Calu3 (cell line): Measurements from ENCODE around the gene MINDY4. TPM values are rescaled to one million over a fixed set of nuclear protein-coding genes. Genes with fewer than 3 reads are reported as not detected.

Experiments
- BruUV-seq: library from RNA; stranded (reverse); fragments of 400-500 nt; replicated peaks from 2 replicates; lab custom pipeline; 2021; lab: Mats Ljungman, UMichigan
- CTCF ChIA-PET: fragments of 300-600 bp; sonication (Branson Sonifier 250); formaldehyde crosslinking; loops from one replicate; lab custom pipeline; 2022; ENCODE audit warnings: antibody characterized with exemption; lab: Charles Lee
- DNase-seq: peaks from one replicate; pipeline ENCODE4 v3.0.0; 2022
- H3K27ac Mint-ChIP-seq: one replicate; pipeline ENCODE4 v1.8.0; 2022; ENCODE audit warnings: mixed read lengths; ENCODE audit not compliant: unreplicated experiment
- H3K27me3 Mint-ChIP-seq: one replicate; pipeline ENCODE4 v1.8.0; 2022; ENCODE audit warnings: mixed read lengths; ENCODE audit not compliant: unreplicated experiment
- H3K36me3 Mint-ChIP-seq: one replicate; pipeline ENCODE4 v1.8.0; 2022; ENCODE audit warnings: mild to moderate bottlenecking, moderate library complexity, mixed read lengths; ENCODE audit not compliant: insufficient read depth, unreplicated experiment
- H3K4me1 Mint-ChIP-seq: one replicate; pipeline ENCODE4 v1.8.0; 2022; ENCODE audit warnings: mild to moderate bottlenecking, low read depth, mixed read lengths; ENCODE audit not compliant: unreplicated experiment
- H3K4me3 Mint-ChIP-seq: one replicate; pipeline ENCODE4 v1.8.0; 2022; ENCODE audit warnings: mild to moderate bottlenecking, low read depth, moderate library complexity, mixed read lengths; ENCODE audit not compliant: unreplicated experiment
- H3K9me3 Mint-ChIP-seq: one replicate; pipeline ENCODE4 v1.8.0; 2022; ENCODE audit warnings: low read depth, mixed read lengths; ENCODE audit not compliant: unreplicated experiment
- intact Hi-C: fragments of 100-400 bp; cut with micrococcal nuclease; formaldehyde crosslinking; loops from one replicate; pipeline ENCODE4 v1.10.0; 2022; ENCODE audit not compliant: unreplicated experiment
- total RNA-seq: library from RNA; stranded (reverse); gene quantifications from 2 replicates; pipeline ENCODE4 v1.2.3, GENCODE V29; 2022
- TF ChIP-seq, protein P1 (sequence below): fragments of 200-600 bp; IDR thresholded peaks from one replicate; pipeline ENCODE4 v1.8.0; 2022; ENCODE audit warnings: antibody characterized with exemption; ENCODE audit not compliant: unreplicated experiment

MINDY4 gene
- total RNA-seq, 1 experiment from 2014 or later: 12.4 TPM

DNA sequence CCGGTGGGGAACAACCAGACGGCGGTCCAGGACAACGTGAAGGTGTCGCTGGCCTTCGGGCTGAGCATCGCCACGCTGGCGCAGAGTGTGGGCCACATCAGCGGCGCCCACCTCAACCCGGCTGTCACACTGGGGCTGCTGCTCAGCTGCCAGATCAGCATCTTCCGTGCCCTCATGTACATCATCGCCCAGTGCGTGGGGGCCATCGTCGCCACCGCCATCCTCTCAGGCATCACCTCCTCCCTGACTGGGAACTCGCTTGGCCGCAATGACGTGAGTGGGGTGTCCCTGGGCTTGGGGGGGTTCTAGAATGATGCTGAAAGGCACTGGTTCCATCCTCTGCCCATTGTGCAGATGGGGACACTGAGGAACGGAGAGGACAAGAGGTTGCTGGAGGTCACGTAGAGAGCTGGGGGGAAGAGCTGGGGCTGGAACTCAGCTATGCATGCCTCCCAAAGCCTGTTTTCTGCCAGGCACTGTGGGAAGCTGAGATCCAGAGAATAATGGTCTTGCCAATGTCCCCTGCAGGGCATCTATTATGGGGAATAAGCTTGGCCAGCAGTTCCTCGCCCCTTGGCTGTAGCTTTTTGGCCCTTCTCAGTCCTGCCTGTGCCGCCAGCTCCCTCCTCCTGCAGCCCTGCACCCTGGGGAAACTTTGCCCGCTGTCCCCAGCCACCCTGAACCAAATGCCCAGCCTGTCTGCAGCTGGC lies 141.0 kb downstream of the MINDY4 start:
- H3K4me3 Mint-ChIP-seq: no peak overlapping the region
- BruUV-seq: no TSS peak
- no peaks in the 10 kb centered on the region for H3K9me3 Mint-ChIP-seq
- peaks cover 39% of the 10 kb centered on the region for H3K4me1 Mint-ChIP-seq
- TF ChIP-seq, protein P1, sequence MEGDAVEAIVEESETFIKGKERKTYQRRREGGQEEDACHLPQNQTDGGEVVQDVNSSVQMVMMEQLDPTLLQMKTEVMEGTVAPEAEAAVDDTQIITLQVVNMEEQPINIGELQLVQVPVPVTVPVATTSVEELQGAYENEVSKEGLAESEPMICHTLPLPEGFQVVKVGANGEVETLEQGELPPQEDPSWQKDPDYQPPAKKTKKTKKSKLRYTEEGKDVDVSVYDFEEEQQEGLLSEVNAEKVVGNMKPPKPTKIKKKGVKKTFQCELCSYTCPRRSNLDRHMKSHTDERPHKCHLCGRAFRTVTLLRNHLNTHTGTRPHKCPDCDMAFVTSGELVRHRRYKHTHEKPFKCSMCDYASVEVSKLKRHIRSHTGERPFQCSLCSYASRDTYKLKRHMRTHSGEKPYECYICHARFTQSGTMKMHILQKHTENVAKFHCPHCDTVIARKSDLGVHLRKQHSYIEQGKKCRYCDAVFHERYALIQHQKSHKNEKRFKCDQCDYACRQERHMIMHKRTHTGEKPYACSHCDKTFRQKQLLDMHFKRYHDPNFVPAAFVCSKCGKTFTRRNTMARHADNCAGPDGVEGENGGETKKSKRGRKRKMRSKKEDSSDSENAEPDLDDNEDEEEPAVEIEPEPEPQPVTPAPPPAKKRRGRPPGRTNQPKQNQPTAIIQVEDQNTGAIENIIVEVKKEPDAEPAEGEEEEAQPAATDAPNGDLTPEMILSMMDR: no peak
- intact Hi-C loops: no loop called here
- CTCF ChIA-PET: interaction anchor here (1.4 to 2.2 kb wide), 3 partner anchors 15 to 26 kb away, joined by 5 to 6 read pairs (median 6); no protein-coding TSS in a partner anchor
- no peaks in the 10 kb centered on the region for H3K27me3 Mint-ChIP-seq
- H3K27ac Mint-ChIP-seq: peak overlapping the region; percentile 60
- H3K36me3 Mint-ChIP-seq: peaks cover 4% of the 10 kb centered on the region
- DNase-seq: no peak

DNA sequence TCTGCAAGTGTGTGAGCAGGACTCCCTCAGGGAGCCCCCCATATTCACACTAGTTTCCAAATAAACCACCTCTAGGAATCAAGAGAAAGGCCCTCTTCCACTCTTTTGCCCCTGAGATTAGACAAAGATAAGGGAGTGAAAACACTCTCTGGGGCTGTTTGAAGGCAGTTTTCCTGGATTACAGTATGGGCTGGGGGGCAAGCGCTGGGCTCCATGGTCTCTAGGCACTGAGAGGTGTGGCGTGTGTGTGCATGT lies 141.4 kb downstream of the MINDY4 start:
- TF ChIP-seq, protein P1: no peak
- no TSS peak for BruUV-seq
- H3K4me3 Mint-ChIP-seq: no peak overlapping the region

DNA sequence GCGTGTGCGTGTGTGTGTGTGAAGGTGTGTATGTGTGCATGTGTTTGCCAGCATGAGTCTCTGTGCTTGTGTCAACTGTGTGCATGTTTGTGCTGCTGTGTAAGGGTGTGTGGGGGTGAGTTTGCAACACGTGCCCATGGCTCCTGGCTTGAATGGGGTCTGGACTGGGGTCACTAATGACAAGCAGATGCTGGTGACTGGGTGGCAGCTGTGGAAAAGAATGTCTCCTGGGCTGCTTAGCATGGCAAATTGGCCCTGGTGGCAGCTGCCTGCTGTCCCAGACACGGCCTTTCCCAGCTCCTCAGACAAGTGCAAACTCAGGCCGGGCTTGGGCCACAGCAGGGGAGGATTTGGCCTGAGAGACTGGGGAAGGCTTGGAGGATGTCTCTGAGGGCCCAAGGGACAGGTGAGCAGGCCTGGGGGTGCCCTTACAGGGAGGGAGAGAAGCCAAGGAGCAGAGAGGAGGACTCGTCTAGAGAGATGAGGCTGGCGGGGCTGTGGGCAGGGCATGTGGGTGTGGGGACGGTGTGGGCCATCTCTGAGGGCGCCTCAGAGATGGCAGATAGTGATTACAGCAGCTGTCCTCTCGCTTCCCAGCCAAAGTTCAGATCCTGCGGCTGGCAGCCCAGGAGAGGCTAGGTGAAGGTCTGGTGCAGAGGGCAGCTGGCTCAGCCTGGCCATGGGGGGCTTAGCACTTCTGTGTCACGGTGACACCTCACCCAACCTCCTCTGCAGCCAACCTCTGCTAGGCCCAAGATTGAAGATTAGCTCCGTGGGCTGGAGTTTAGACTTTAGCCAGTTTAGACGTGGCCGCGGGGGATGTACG lies 142.0 kb downstream of the MINDY4 start:
- Mint-ChIP-seq H3K36me3 (peaks cover 4% of the 10 kb centered on the region), H3K9me3 (no peaks in the 10 kb centered on the region), H3K27me3 (no peaks in the 10 kb centered on the region), H3K4me3 (no peak overlapping the region), H3K4me1 (peaks cover 39% of the 10 kb centered on the region), H3K27ac (peak overlapping the region; percentile 60)
- no TSS peak for BruUV-seq
- no peak for DNase-seq
- TF ChIP-seq, protein P1: no peak
- intact Hi-C loops: no loop called here
- CTCF ChIA-PET: interaction anchor here (0.6 to 2.2 kb wide), 5 partner anchors 16 to 252 kb away, joined by 3 to 14 read pairs (median 6); no protein-coding TSS in a partner anchor

More for the DNA sequence above, 141.4 kb downstream of the MINDY4 start:
- Mint-ChIP-seq H3K27ac (peak overlapping the region; percentile 60), H3K4me1 (peaks cover 39% of the 10 kb centered on the region), H3K27me3 (no peaks in the 10 kb centered on the region), H3K36me3 (peaks cover 4% of the 10 kb centered on the region), H3K9me3 (no peaks in the 10 kb centered on the region)
- DNase-seq: no peak
- intact Hi-C loops: no loop called here
- CTCF ChIA-PET: interaction anchor here (1.4 to 2.2 kb wide), 3 partner anchors 15 to 26 kb away, joined by 5 to 6 read pairs (median 6); no protein-coding TSS in a partner anchor

DNA sequence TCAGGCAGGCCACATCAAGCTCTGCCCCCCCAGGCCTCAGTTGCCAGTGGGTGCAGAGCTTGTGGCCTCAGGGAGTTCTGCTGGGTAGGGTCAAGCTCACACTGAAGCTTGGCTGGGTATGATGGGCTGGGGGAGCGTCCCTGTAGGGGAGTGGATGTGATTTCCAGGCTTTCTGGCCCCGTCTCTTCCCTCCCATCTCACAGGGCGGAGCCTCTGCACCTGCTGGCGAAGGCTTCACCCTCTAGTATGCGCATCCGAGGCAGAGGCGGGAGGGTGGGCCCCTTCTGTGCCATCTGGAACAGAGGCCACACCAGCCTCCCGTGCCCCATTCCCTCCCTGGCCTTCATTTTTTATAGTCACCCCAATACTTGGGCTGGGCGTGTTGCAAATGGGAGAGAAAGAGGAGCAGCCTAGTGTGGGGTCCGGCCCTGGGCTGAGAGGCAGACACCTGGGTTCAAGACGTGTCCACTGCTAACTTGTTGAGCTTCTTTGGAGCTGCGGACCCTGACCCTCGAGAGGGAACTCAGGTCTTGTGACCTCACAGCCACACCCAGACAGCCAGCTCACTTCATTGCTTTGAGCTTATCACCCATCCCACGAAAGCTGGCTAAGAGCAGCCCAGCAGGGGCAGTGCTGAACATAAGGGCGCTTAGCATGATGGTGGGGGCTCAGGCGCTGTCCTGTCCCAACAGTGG lies 142.8 kb downstream of the MINDY4 start:
- no peak overlapping the region for H3K4me3 Mint-ChIP-seq
- intact Hi-C loops: no loop called here
- peak overlapping the region; percentile 58 for H3K27ac Mint-ChIP-seq
- H3K36me3 Mint-ChIP-seq: peaks cover 4% of the 10 kb centered on the region
- peaks cover 39% of the 10 kb centered on the region for H3K4me1 Mint-ChIP-seq
- no peaks in the 10 kb centered on the region for H3K27me3 Mint-ChIP-seq
- no peak for DNase-seq
- no peaks in the 10 kb centered on the region for H3K9me3 Mint-ChIP-seq
- CTCF ChIA-PET: interaction anchor here (0.6 to 0.7 kb wide), 2 partner anchors 68 to 251 kb away, joined by 3 to 14 read pairs; no protein-coding TSS in a partner anchor
- no TSS peak for BruUV-seq
- TF ChIP-seq, protein P1: no peak
